Erythroblast (primary cell): Measurements from ENCODE around the gene SLC10A7.

ENCODE experiments used
- GATA1 ChIP-seq: IDR thresholded peaks from 2 replicates; pipeline ENCODE4 v1.6.1; 2011; ENCODE audit warnings: low read depth, mild to moderate bottlenecking, control low read depth, low read length, moderate library complexity
- POLR2A ChIP-seq: IDR thresholded peaks from 2 replicates; pipeline ENCODE4 v1.6.1; 2011; ENCODE audit warnings: mild to moderate bottlenecking, low read length

DNA sequence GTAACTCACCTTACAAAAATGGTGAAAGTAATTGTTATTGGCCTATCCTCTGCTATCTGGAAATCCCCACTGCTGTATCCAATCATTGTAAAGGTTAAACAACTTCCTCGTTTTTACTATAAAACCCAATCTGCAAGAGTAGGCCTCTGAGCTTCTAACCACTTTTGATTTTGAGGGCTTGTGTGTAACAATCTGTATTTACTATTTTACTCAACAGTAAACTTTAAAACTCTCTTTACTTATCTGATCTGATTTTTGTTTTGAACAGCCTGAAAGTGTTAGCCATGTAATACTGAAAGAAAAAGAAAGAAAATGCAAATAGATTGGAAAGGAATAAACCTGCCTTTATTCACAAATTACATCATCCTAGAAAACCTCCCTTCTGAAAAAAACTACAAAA, 63.1 kb downstream of the SLC10A7 start:
- TF ChIP-seq POLR2A (no peak), GATA1 (no peak)
